Right lobe of liver (tissue), 4 donors: ENCODE data around the gene MS4A2.

Source experiments
- POLR2A ChIP-seq: fragments of 450-650 bp; IDR thresholded peaks from one replicate; pipeline ENCODE4 v1.6.1; 2017; ENCODE audit warnings: antibody characterized with exemption, mild to moderate bottlenecking
- TF ChIP-seq, protein P1 (sequence below), 4 donors: fragments of 200-600 bp in 3 of 4; fragments of 450-650 bp in 1 of 4; IDR thresholded peaks; one replicate each; pipeline versions ENCODE4 v1.5.1 to v1.8.0; 2016 to 2022; ENCODE audit warnings: antibody characterized with exemption in 4 of 4, mild to moderate bottlenecking in 2 of 4
- donor health status: DM: no; HTN: no; CAD: no.
- donor health status: DM: no; HTN: no; CAD: no.
- donor health status: DM: no; HTN: yes; CAD: no.

DNA sequence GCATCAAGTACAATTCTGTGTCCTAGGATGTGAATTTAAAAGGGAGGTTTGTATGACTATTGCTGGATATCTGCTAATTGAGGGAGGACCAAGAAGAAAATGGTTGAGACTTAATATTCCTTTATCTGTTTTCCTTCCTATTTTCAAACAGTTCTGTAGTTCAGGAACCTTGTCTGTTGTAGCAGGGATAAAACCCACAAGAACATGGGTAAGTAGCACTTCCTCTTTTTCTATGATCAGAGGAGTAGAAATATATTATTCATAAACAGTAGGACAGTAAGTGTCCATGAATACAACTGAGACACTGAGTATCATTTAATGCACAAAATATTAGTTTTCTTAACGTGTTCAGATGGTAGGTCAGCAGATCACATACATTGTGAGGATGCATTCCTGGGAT, 24.4 kb upstream of the MS4A2 start:
- TF ChIP-seq POLR2A = no peak
- TF ChIP-seq, protein P1, sequence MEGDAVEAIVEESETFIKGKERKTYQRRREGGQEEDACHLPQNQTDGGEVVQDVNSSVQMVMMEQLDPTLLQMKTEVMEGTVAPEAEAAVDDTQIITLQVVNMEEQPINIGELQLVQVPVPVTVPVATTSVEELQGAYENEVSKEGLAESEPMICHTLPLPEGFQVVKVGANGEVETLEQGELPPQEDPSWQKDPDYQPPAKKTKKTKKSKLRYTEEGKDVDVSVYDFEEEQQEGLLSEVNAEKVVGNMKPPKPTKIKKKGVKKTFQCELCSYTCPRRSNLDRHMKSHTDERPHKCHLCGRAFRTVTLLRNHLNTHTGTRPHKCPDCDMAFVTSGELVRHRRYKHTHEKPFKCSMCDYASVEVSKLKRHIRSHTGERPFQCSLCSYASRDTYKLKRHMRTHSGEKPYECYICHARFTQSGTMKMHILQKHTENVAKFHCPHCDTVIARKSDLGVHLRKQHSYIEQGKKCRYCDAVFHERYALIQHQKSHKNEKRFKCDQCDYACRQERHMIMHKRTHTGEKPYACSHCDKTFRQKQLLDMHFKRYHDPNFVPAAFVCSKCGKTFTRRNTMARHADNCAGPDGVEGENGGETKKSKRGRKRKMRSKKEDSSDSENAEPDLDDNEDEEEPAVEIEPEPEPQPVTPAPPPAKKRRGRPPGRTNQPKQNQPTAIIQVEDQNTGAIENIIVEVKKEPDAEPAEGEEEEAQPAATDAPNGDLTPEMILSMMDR (IDR thresholded peaks at IDR 0.05) = no peak
